Left ventricle myocardium inferior (tissue), 1 donor: ENCODE measurements around the gene PACS1. TPM values are rescaled to one million over a fixed set of nuclear protein-coding genes. Genes with fewer than 3 reads are reported as not detected.
A peak's percentile ranks its signal among the peaks of the same experiment; 100 is the strongest.
"Not testable (repeated sequence)": the region's sequence is repeated elsewhere in the genome, so short reads cannot be mapped to it uniquely, and the experiment has no call there.

Experiments used
- DNase-seq: peaks from one replicate; pipeline ENCODE4 v3.0.0-alpha.2; 2020
- H3K27ac ChIP-seq: fragments of 200-600 bp; replicated peaks from 2 replicates; pipeline ENCODE4 v1.8.0; 2021
- H3K27me3 ChIP-seq: fragments of 200-600 bp; 2 replicates; pipeline ENCODE4 v1.8.0; 2021; ENCODE audit warnings: low read depth
- H3K36me3 ChIP-seq: fragments of 200-600 bp; 2 replicates; pipeline ENCODE4 v1.8.0; 2021
- H3K4me1 ChIP-seq: fragments of 200-600 bp; 2 replicates; pipeline ENCODE4 v1.8.0; 2021
- H3K4me3 ChIP-seq: fragments of 200-600 bp; 2 replicates; pipeline ENCODE4 v1.8.0; 2021; ENCODE audit warnings: mild to moderate bottlenecking, moderate library complexity
- H3K9me3 ChIP-seq: fragments of 200-600 bp; replicated peaks from 2 replicates; pipeline ENCODE4 v1.8.0; 2021
- intact Hi-C: fragments of 100-400 bp; cut with micrococcal nuclease; formaldehyde crosslinking; loops from one replicate; pipeline ENCODE4 v1.11.0; 2022
- total RNA-seq: library from RNA; stranded (reverse); fragmentation: NEBNext Ultra II Directional; extraction: Animal tissue kit (Norgen Biotek cat#: 25700); gene quantifications from one replicate; pipeline ENCODE4 v1.2.1, GENCODE V29; 2021
- TF ChIP-seq, protein P1 (sequence below): fragments of 200-600 bp; IDR thresholded peaks from 2 replicates; pipeline ENCODE4 v1.8.0; 2021; ENCODE audit warnings: antibody characterized with exemption, mild to moderate bottlenecking, borderline replicate concordance
- donor health status: DM: no; HTN: yes; CAD: no; lungs with severe emphysema.

Gene PACS1
- total RNA-seq, 1 donor from 2014 or later = 54.9 TPM

- Histone ChIP-seq H3K27ac (no peak overlapping the region), H3K4me3 (no peak overlapping the region), H3K36me3 (no peaks in the 10 kb centered on the region), H3K4me1 (peaks cover 62% of the 10 kb centered on the region), H3K27me3 (no peaks in the 10 kb centered on the region), H3K9me3 (no peaks in the 10 kb centered on the region)
- DNase-seq = no peak
- intact Hi-C loops = no loop called here
- TF ChIP-seq, protein P1, sequence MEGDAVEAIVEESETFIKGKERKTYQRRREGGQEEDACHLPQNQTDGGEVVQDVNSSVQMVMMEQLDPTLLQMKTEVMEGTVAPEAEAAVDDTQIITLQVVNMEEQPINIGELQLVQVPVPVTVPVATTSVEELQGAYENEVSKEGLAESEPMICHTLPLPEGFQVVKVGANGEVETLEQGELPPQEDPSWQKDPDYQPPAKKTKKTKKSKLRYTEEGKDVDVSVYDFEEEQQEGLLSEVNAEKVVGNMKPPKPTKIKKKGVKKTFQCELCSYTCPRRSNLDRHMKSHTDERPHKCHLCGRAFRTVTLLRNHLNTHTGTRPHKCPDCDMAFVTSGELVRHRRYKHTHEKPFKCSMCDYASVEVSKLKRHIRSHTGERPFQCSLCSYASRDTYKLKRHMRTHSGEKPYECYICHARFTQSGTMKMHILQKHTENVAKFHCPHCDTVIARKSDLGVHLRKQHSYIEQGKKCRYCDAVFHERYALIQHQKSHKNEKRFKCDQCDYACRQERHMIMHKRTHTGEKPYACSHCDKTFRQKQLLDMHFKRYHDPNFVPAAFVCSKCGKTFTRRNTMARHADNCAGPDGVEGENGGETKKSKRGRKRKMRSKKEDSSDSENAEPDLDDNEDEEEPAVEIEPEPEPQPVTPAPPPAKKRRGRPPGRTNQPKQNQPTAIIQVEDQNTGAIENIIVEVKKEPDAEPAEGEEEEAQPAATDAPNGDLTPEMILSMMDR = no peak
Measured at GRCh38 chr11:66087148-66087908, 17.3 kb downstream of the PACS1 start.

DNA sequence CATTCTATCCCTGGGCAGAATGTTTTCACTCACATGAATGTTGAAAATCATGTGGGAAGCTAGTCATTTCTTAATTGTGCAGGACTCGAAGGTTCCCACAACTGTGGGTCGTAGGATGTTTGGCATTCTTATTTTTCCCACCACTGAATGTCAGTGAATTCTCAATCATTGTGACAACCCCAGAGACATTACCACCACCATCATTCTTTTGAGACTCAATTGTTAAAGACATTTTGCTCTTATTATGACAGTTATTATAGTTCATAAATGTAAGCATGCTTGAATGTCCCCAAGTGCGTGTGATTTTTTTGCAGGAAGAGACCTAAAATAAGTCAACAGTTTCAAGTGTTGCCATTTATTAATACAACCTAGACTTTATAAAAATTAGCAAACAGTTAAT is 19.0 kb downstream of the PACS1 start:
- Histone ChIP-seq H3K36me3 (no peaks in the 10 kb centered on the region), H3K27ac (no peak overlapping the region), H3K9me3 (no peaks in the 10 kb centered on the region), H3K4me1 (peaks cover 44% of the 10 kb centered on the region), H3K4me3 (no peak overlapping the region), H3K27me3 (no peaks in the 10 kb centered on the region)
- intact Hi-C loops = no loop called here
- no peak for DNase-seq
- TF ChIP-seq, protein P1 = no peak

GRCh38 chr11:66090288-66090687 is 20.2 kb downstream of the PACS1 start:
- Histone ChIP-seq H3K4me3 (no peak overlapping the region), H3K4me1 (peaks cover 32% of the 10 kb centered on the region), H3K36me3 (no peaks in the 10 kb centered on the region), H3K9me3 (no peaks in the 10 kb centered on the region), H3K27me3 (no peaks in the 10 kb centered on the region), H3K27ac (no peak overlapping the region)
- intact Hi-C loops = no loop called here
- TF ChIP-seq, protein P1 = no peak
- no peak for DNase-seq

GRCh38 chr11:66092125-66092524 is 22.1 kb downstream of the PACS1 start:
- H3K27ac ChIP-seq, H3K4me3 ChIP-seq, DNase-seq, H3K36me3 ChIP-seq, H3K9me3 ChIP-seq, H3K27me3 ChIP-seq, intact Hi-C loops: not testable (repeated sequence)
- peaks cover 25% of the 10 kb centered on the region for H3K4me1 ChIP-seq

GRCh38 chr11:66099746-66100145 is 29.7 kb downstream of the PACS1 start:
- intact Hi-C loops = not testable (repeated sequence)

GRCh38 chr11:66100272-66101065 is 30.4 kb downstream of the PACS1 start:
- TF ChIP-seq, protein P1 = no peak
- Histone ChIP-seq H3K27ac (peak overlapping the region; percentile 40), H3K36me3 (no peaks in the 10 kb centered on the region), H3K4me1 (peaks cover 17% of the 10 kb centered on the region), H3K4me3 (no peak overlapping the region), H3K9me3 (no peaks in the 10 kb centered on the region), H3K27me3 (no peaks in the 10 kb centered on the region)
- peak; percentile 81 for DNase-seq
- intact Hi-C loops = no loop called here

More at GRCh38 chr11:66099746-66100145, 29.7 kb downstream of the PACS1 start:
- not testable (repeated sequence) for H3K4me3 ChIP-seq, H3K27me3 ChIP-seq, H3K36me3 ChIP-seq, DNase-seq, H3K9me3 ChIP-seq, H3K27ac ChIP-seq
- peaks cover 17% of the 10 kb centered on the region for H3K4me1 ChIP-seq
